ENCODE results near the gene NAA30.

DNA sequence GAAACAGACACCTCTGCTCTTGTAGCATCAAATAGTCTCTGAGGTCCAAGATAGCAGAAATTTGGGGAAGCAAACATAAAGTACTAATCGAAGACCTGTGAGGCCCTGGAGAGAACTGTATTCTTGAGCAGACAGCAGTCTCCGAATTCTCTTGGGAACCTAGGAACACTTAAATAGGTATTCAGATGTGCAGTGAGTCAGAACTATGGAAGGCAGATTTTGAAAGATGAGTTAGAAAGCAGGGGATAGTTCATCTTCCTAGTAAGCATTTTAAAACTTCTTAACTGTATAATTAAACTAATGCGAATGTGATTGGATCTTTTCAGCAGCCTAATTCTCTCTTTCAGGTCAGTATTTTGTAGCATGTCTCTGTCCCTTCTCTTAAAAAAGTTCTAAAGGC lies 30.6 kb downstream of the NAA30 start:
- no peak for TF ChIP-seq POLR2AphosphoS5 (IDR thresholded peaks at IDR 0.05)
- TF ChIP-seq RAD21 (conservative IDR thresholded peaks at IDR 0.05), result no peak
- TF ChIP-seq SMC3 (conservative IDR thresholded peaks at IDR 0.05; ENCODE audit: poor library complexity), result no peak
- no peak for TF ChIP-seq EP300 (conservative IDR thresholded peaks at IDR 0.05; ENCODE audit: poor library complexity, severe bottlenecking)
- TF ChIP-seq REST (IDR thresholded peaks at IDR 0.05; ENCODE audit: borderline replicate concordance), result no peak
- no peak for TF ChIP-seq TAF1 (IDR thresholded peaks at IDR 0.05; ENCODE audit: low read depth)
- no peak for TF ChIP-seq CTCF (IDR thresholded peaks at IDR 0.05; ENCODE audit: poor library complexity, severe bottlenecking)
- TF ChIP-seq EZH2 (IDR thresholded peaks at IDR 0.05; ENCODE audit: borderline replicate concordance, insufficient read depth, low read length, poor library complexity, severe bottlenecking), result no peak
- TF ChIP-seq MXI1 (conservative IDR thresholded peaks at IDR 0.05; ENCODE audit: poor library complexity, severe bottlenecking), result no peak
